NCI-H1694 treated with DMSO at 0.1 percent for 48 hours (cell line): ENCODE measurements around the gene RGS14.

ENCODE experiments used
- DNase-seq: peaks from one replicate; lab custom pipeline; 2025; lab: John Stamatoyannopoulos, UW

RGS14 gene

GRCh38 chr5:177380805-177381126 is 23.0 kb downstream of the RGS14 start:
- no peak for DNase-seq

- peak; percentile 5 for DNase-seq
Measured at GRCh38 chr5:177382423-177383029, 24.8 kb downstream of the RGS14 start.

- DNase-seq, result no peak
Measured at GRCh38 chr5:177383181-177383580, 25.5 kb downstream of the RGS14 start.

GRCh38 chr5:177384134-177384533 is 26.4 kb downstream of the RGS14 start, which contains the start of gene SLC34A1:
Gene SLC34A1, plus strand, starts transcription at chr5:177384434. Its CDS starts 1,308 bp downstream, at chr5:177385742.
- DNase-seq, result no peak

GRCh38 chr5:177385720-177386119 is 28.0 kb downstream of the RGS14 start:
- no peak for DNase-seq

GRCh38 chr5:177386542-177386941 is 28.8 kb downstream of the RGS14 start:
- DNase-seq, result no peak

- no peak for DNase-seq
Measured at GRCh38 chr5:177387405-177387804, 29.7 kb downstream of the RGS14 start.

- no peak for DNase-seq
Measured at GRCh38 chr5:177388521-177389052, 30.9 kb downstream of the RGS14 start.

GRCh38 chr5:177389241-177390169 is 31.8 kb downstream of the RGS14 start:
- no peak for DNase-seq

- DNase-seq, result peak; percentile 76
Measured at GRCh38 chr5:177390363-177391300, 32.9 kb downstream of the RGS14 start.

- DNase-seq, result no peak
Measured at GRCh38 chr5:177392765-177393164, 35.0 kb downstream of the RGS14 start.

GRCh38 chr5:177393206-177393765 is 35.6 kb downstream of the RGS14 start:
- DNase-seq, result no peak

- DNase-seq, result no peak
Measured at GRCh38 chr5:177393990-177394389, 36.3 kb downstream of the RGS14 start.

GRCh38 chr5:177396078-177396477 is 38.4 kb downstream of the RGS14 start:
- DNase-seq, result no peak

- DNase-seq, result no peak
Measured at GRCh38 chr5:177396807-177397206, 39.1 kb downstream of the RGS14 start.

- no peak for DNase-seq
Measured at GRCh38 chr5:177397875-177398390, 40.2 kb downstream of the RGS14 start.

GRCh38 chr5:177399997-177400868 is 42.5 kb downstream of the RGS14 start, which contains the start of gene PFN3:
Gene PFN3, minus strand, starts transcription at chr5:177400661. Its CDS starts 85 bp downstream, at chr5:177400576.
- no peak for DNase-seq

GRCh38 chr5:177402271-177403043 is 44.7 kb downstream of the RGS14 start:
- peak; percentile 28 for DNase-seq

- DNase-seq, result no peak
Measured at GRCh38 chr5:177403102-177403791, 45.5 kb downstream of the RGS14 start.
